HG02884 (cell line): ENCODE results near the gene CUZD1.
"Not testable (repeated sequence)": the region's sequence is repeated elsewhere in the genome, so short reads cannot be mapped to it uniquely, and the experiment has no call there.

Source experiments
- ATAC-seq: cut with Tn5 transposase; IDR thresholded peaks from one replicate; pipeline ENCODE4 v1.9.1; 2021; ENCODE audit warnings: mild to moderate bottlenecking, moderate library complexity; ENCODE audit not compliant: unreplicated experiment

Gene CUZD1

GRCh38 chr10:122845783-122846332 lies at the start of gene CUZD1:
Gene CUZD1 (minus strand): TSS chr10:122845857. CDS start chr10:122845843, 14 bp downstream.
- ATAC-seq: no peak

- no peak for ATAC-seq
Measured at GRCh38 chr10:122894261-122894944, 48.7 kb upstream of the CUZD1 start.

GRCh38 chr10:122884166-122884565 lies 38.5 kb upstream of the CUZD1 start:
- no peak for ATAC-seq

- ATAC-seq: no peak
Measured at GRCh38 chr10:122882766-122883165, 37.1 kb upstream of the CUZD1 start.

GRCh38 chr10:122879339-122880273 lies 33.9 kb upstream of the CUZD1 start, which contains the start of gene FAM24B:
Gene FAM24B (minus strand): TSS chr10:122879581. CDS start chr10:122850515, 29,066 bp downstream.
- peak; percentile 74 for ATAC-seq

GRCh38 chr10:122878799-122879338 lies 33.2 kb upstream of the CUZD1 start:
- ATAC-seq: no peak

- no peak for ATAC-seq
Measured at GRCh38 chr10:122877264-122877663, 31.6 kb upstream of the CUZD1 start.

- no peak for ATAC-seq
Measured at GRCh38 chr10:122876467-122876855, 30.8 kb upstream of the CUZD1 start.

- no peak for ATAC-seq
Measured at GRCh38 chr10:122875843-122876466, 30.3 kb upstream of the CUZD1 start.

- ATAC-seq: not testable (repeated sequence)
Measured at GRCh38 chr10:122871947-122872346, 26.3 kb upstream of the CUZD1 start.

GRCh38 chr10:122868768-122869167 lies 23.1 kb upstream of the CUZD1 start:
- ATAC-seq: not testable (repeated sequence)

- ATAC-seq: not testable (repeated sequence)
Measured at GRCh38 chr10:122866757-122867482, 21.3 kb upstream of the CUZD1 start.

- ATAC-seq: no peak
Measured at GRCh38 chr10:122864901-122865300, 19.2 kb upstream of the CUZD1 start.

GRCh38 chr10:122864194-122864592 lies 18.5 kb upstream of the CUZD1 start:
- no peak for ATAC-seq

GRCh38 chr10:122863216-122864193 lies 17.8 kb upstream of the CUZD1 start:
- no peak for ATAC-seq

GRCh38 chr10:122861711-122862161 lies 16.1 kb upstream of the CUZD1 start:
- ATAC-seq: no peak

- ATAC-seq: no peak
Measured at GRCh38 chr10:122859527-122859926, 13.9 kb upstream of the CUZD1 start.

- not testable (repeated sequence) for ATAC-seq
Measured at GRCh38 chr10:122858042-122858441, 12.4 kb upstream of the CUZD1 start.

- no peak for ATAC-seq
Measured at GRCh38 chr10:122856902-122857301, 11.2 kb upstream of the CUZD1 start.
